ENCODE results near the gene ALMS1. TPM values are rescaled to one million over a fixed set of nuclear protein-coding genes. Genes with fewer than 3 reads are reported as not detected.
"Not testable (repeated sequence)": the region's sequence is repeated elsewhere in the genome, so short reads cannot be mapped to it uniquely, and the experiment has no call there.

Gene ALMS1
- total RNA-seq = 10 to 100 TPM; 26.4 to 54.3 (median 36.5) TPM

GRCh38 chr2:73385504-73386341, at the start of gene ALMS1:
TSS of gene ALMS1 (plus strand) at chr2:73385836. CDS start at chr2:73385869, 33 bp downstream.
- peak; percentile 96 for ATAC-seq
- Histone ChIP-seq H3K4me3 (peak within 1 kb of the TSS; percentile 42 to 79), H3K9me3 (no peaks in the 10 kb centered on the region), H3K36me3 (no peaks in the 10 kb centered on the region), H3K27me3 (no peaks in the 10 kb centered on the region), H3K4me1 (peaks cover 2 to 25% (median 12%) of the 10 kb centered on the region in 3 donors), H3K27ac (peak within 1 kb of the TSS; percentile 61 to 96 (median 94))
- WGBS, 2 donors (ENCODE audit: low coverage in 1 of 2) = no CpG with 5 or more reads among the region's 84 CpGs
- peak; percentile 8 to 26 for TF ChIP-seq POLR2A (IDR thresholded peaks at IDR 0.05)
- TF ChIP-seq CTCF (IDR thresholded peaks at IDR 0.05) = peak in 3 of 4 experiments; percentile 31 to 71 (median 35)
- peak; percentile 44 for TF ChIP-seq POLR2AphosphoS5 (IDR thresholded peaks at IDR 0.05)
- TF ChIP-seq EP300 (IDR thresholded peaks at IDR 0.05) = no peak

GRCh38 chr2:73337828-73338227, 47.8 kb upstream of the ALMS1 start:
- TF ChIP-seq CTCF (IDR thresholded peaks at IDR 0.05) (no peak), POLR2A (IDR thresholded peaks at IDR 0.05) (no peak), POLR2AphosphoS5 (IDR thresholded peaks at IDR 0.05) (no peak), EP300 (IDR thresholded peaks at IDR 0.05) (no peak)
- no peak for ATAC-seq
- no peaks in the 10 kb centered on the region for H3K27me3 ChIP-seq
- H3K27ac ChIP-seq = no peak overlapping the region
- H3K4me3 ChIP-seq = no peak overlapping the region
- peaks cover 0 to 26% (median 4%) of the 10 kb centered on the region in 3 donors for H3K9me3 ChIP-seq
- H3K4me1 ChIP-seq = no peaks in the 10 kb centered on the region
- 34 to 36% methylated on average over 3 of the region's 3 CpGs for WGBS, 2 donors (ENCODE audit: low coverage in 1 of 2)
- no peaks in the 10 kb centered on the region for H3K36me3 ChIP-seq

DNA sequence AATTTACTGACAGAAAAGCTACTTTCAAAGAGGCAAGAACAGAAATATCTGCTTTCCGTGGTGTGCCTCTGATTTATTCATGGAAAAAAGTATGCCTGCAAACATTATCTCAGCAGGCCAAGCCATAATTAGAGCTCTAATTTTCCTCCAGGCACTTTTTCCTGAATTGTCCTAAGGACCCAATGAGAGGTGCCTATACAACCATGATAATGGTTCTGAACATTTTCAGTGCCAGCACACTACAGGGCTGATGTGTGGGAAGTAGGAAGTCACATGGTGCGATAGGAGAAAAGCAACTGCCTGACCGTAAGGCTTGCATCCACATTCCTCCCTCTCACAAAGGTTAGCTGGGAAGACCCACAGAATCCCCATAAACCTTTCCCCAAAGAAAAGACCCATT, 46.4 kb upstream of the ALMS1 start:
- Histone ChIP-seq H3K9me3 (peaks cover 0 to 18% (median 0%) of the 10 kb centered on the region in 3 donors), H3K27me3 (no peaks in the 10 kb centered on the region), H3K27ac (no peak overlapping the region), H3K4me3 (no peak overlapping the region), H3K4me1 (no peaks in the 10 kb centered on the region), H3K36me3 (no peaks in the 10 kb centered on the region)
- WGBS, 2 donors (ENCODE audit: low coverage in 1 of 2) = 50 to 82% methylated on average over 1 to 3 of the region's 3 CpGs
- TF ChIP-seq CTCF (IDR thresholded peaks at IDR 0.05) (no peak), POLR2AphosphoS5 (IDR thresholded peaks at IDR 0.05) (no peak), EP300 (IDR thresholded peaks at IDR 0.05) (no peak), POLR2A (IDR thresholded peaks at IDR 0.05) (no peak)
- no peak for ATAC-seq

DNA sequence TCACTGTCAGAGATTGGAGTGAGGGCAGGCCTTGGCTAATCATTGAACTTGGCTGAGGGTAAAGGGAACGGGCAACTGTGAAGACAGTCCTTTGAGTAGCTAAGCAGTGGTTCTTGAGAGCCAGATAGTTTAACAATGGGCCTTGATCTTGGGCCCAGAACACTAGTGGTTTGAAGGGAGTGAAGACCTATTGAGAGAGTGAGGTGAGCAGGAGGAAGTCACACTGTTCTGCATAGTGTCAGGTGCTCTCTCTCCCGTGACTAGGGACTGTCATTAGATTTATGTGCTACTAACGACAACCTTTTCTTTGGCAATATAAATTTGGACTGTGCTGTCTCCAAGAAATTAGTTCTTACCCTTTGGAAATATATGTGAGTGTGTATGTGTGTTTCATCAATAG, 44.6 kb upstream of the ALMS1 start:
- Histone ChIP-seq H3K27me3 (peaks cover under 1% of the 10 kb centered on the region), H3K4me3 (no peak overlapping the region), H3K9me3 (peaks cover 0 to under 1% (median 0%) of the 10 kb centered on the region in 3 donors), H3K4me1 (no peaks in the 10 kb centered on the region), H3K36me3 (no peaks in the 10 kb centered on the region), H3K27ac (no peak overlapping the region)
- WGBS, 2 donors (ENCODE audit: low coverage in 1 of 2) = 54 to 57% methylated on average over 2 to 3 of the region's 3 CpGs
- no peak for TF ChIP-seq CTCF (IDR thresholded peaks at IDR 0.05)
- TF ChIP-seq EP300 (IDR thresholded peaks at IDR 0.05) = no peak
- ATAC-seq = no peak

DNA sequence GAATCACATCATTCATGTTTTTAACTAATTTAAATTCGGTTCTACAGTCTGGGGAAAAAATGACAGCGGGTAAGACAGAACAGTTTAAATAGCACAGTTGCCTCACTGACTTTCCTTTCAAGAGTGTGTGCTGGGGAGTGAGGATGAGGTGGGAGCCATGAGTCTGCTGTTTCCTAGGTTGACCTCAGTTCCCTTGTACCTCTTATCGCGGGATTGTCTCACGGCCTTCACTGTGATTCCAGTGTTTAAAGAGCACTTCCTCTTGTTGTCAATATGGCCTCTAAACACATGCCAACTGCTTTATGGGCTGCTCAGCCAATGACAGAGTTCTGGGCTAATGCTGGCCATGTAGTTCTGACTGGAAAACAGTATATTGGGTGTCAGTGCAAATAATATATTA, 41.6 kb upstream of the ALMS1 start:
- no peaks in the 10 kb centered on the region for H3K9me3 ChIP-seq
- H3K27me3 ChIP-seq = peaks cover 12% of the 10 kb centered on the region
- TF ChIP-seq EP300 (IDR thresholded peaks at IDR 0.05) (no peak), POLR2A (IDR thresholded peaks at IDR 0.05) (no peak), CTCF (IDR thresholded peaks at IDR 0.05) (no peak), POLR2AphosphoS5 (IDR thresholded peaks at IDR 0.05) (no peak)
- WGBS, 2 donors (ENCODE audit: low coverage in 1 of 2) = 64 to 83% methylated on average over 5 of the region's 5 CpGs
- H3K4me3 ChIP-seq = no peak overlapping the region
- H3K27ac ChIP-seq = no peak overlapping the region
- no peak for ATAC-seq
- no peaks in the 10 kb centered on the region for H3K36me3 ChIP-seq
- no peaks in the 10 kb centered on the region for H3K4me1 ChIP-seq

DNA sequence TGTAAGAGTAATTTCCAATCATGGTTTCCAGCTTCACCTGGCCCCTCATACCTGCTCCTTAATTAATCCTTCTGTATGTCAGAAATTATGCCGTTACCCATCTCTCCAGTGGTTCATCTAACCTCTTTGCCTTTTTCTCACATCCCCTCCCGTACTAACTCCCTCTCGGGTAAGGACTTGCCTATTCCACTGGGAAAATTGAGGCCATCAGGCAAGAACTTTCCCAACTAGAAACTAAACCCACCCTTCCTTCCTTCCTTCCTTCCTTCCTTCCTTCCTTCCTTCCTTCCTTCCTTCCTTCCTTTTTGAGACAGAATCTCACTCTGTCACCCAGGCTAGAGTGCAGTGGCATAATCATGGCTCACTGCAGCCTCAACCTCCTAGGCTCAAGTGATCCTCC, 40.9 kb upstream of the ALMS1 start:
- not testable (repeated sequence) for ATAC-seq, H3K36me3 ChIP-seq, H3K27ac ChIP-seq, H3K9me3 ChIP-seq, H3K4me1 ChIP-seq, H3K4me3 ChIP-seq
- peaks cover 12% of the 10 kb centered on the region for H3K27me3 ChIP-seq
- 71 to 74% methylated on average over 3 of the region's 3 CpGs for WGBS, 2 donors (ENCODE audit: low coverage in 1 of 2)
